Epithelial cell of esophagus (primary cell): Measurements from ENCODE around the gene SLC35B4.
"Not testable (repeated sequence)": the region's sequence is repeated elsewhere in the genome, so short reads cannot be mapped to it uniquely, and the experiment has no call there.

ENCODE experiments used
- DNase-seq: peaks from one replicate; pipeline ENCODE4 v3.0.0; 2010; ENCODE audit warnings: low read depth
- H3K4me3 ChIP-seq: 2 replicates; pipeline ENCODE4 v1.5.1; 2011; ENCODE audit warnings: mild to moderate bottlenecking, low read length, control low read depth
- CTCF ChIP-seq: IDR thresholded peaks from 2 replicates; pipeline ENCODE4 v1.5.1; 2011; ENCODE audit warnings: low read depth, mild to moderate bottlenecking, low read length, control low read depth, inconsistent platforms; ENCODE audit not compliant: insufficient read depth; ENCODE audit errors: missing control alignments

The SLC35B4 gene

GRCh38 chr7:134308548-134308947 lies 8.2 kb downstream of the SLC35B4 start:
- DNase-seq: no peak
- no peak for TF ChIP-seq CTCF
- H3K4me3 ChIP-seq: no peak overlapping the region

DNA sequence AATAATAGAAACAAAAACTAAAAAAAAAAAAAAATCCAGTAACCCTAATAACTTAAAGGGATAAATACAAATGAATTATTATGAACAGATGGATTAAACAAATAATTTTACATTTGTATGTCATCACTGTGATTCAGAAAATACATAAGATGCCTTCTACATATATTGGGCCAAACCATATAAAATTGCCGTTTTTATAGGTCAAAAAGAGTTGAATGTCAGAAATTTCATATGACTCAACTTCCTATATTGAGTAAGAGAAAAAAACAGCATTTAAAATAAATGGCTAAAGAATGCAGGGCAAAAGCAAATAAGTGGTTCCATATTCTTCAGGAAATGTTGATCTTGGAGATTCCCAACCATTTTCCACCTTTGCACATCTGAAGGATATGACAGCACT lies 9.4 kb downstream of the SLC35B4 start:
- no peak for DNase-seq
- no peak for TF ChIP-seq CTCF
- no peak overlapping the region for H3K4me3 ChIP-seq

GRCh38 chr7:134302120-134302519 lies 14.6 kb downstream of the SLC35B4 start:
- peak; percentile 4 for DNase-seq

GRCh38 chr7:134301592-134301991 lies 15.1 kb downstream of the SLC35B4 start:
- H3K4me3 ChIP-seq: no peak overlapping the region
- no peak for TF ChIP-seq CTCF
- no peak for DNase-seq

More at GRCh38 chr7:134302120-134302519, 14.6 kb downstream of the SLC35B4 start:
- no peak overlapping the region for H3K4me3 ChIP-seq
- no peak for TF ChIP-seq CTCF

GRCh38 chr7:134300988-134301387 lies 15.7 kb downstream of the SLC35B4 start:
- TF ChIP-seq CTCF: no peak
- no peak for DNase-seq
- no peak overlapping the region for H3K4me3 ChIP-seq

DNA sequence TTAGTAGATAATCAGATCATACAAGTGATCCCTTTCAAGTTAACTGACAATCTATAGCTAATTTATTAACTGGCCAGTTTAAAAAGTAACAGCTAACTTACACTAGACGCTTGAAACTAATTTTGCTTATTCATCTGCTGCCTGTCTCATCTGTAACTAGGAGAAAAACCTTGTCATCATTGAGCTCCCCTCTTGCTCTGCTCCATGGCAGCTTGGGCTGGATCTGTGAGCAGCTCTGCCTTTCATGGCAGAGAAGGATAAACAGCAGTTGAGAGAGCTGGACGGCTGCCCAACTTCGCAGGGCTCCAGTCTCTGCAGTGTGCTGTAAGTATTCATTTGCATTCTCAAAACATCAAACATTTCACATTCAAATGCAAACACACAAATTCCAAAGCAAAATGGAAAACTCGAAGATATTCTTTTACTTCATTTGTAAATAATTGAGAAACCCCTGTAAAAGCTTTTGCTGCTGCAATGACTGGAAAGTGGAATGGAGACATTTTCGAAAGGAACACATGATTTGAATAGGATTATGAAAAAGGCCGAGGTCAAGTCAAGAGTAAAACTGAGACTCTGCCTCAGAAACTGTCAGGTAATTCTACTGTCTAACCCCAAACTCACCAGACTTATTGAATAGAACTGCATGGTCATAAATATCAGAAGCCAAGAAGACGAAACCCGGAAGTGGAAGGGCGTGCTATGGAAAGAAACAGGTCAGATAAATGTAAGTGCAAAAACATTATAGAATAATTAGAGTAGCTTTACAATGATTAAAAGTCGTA lies 17.6 kb downstream of the SLC35B4 start:
- no peak for TF ChIP-seq CTCF
- H3K4me3 ChIP-seq: no peak overlapping the region
- no peak for DNase-seq

DNA sequence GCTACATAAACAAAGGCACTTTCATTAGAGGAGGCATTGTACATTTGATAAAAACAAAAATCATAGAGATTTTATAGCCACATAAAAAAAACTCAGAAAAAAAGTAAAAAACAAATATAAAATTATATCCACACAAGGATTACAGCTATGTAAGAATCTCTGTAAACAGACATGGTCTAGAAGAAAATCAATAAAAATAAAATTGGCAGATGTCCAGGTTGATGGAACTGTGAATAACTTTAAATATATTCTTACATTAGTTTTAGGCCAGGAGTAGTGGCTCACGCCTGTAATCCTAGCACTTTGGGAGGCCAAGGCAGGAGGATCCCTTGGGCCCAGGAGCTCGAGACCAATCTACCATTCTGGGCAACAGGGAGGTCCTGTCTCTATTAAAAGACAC lies 19.2 kb downstream of the SLC35B4 start:
- no peak overlapping the region for H3K4me3 ChIP-seq
- TF ChIP-seq CTCF: no peak
- no peak for DNase-seq

GRCh38 chr7:134295982-134296381 lies 20.7 kb downstream of the SLC35B4 start:
- not testable (repeated sequence) for DNase-seq, H3K4me3 ChIP-seq
